Lung (tissue), 12 donors: ENCODE data around the gene BAHCC1. TPM values are rescaled to one million over a fixed set of nuclear protein-coding genes. Genes with fewer than 3 reads are reported as not detected.

Experiments used
- ATAC-seq: fragments of 200-7000 bp; cut with Tn5 transposase; one replicate; pipeline ENCODE4 v1.9.1; 2020; ENCODE audit warnings: moderate number of reproducible peaks; ENCODE audit not compliant: insufficient read depth, low FRiP score
- DNase-seq, 3 donors: peaks; one replicate each; pipeline ENCODE4 v3.0.0-alpha.2; 2013 to 2017
- H3K27ac ChIP-seq, 2 donors: one replicate each; pipeline ENCODE4 v1.5.1; 2013; ENCODE audit warnings: mild to moderate bottlenecking in 2 of 2, moderate library complexity in 2 of 2, control low read depth in 1 of 2, inconsistent platforms in 1 of 2, low read depth in 1 of 2, low read length in 1 of 2
- H3K27me3 ChIP-seq, 3 donors: one replicate each; pipeline ENCODE4 v1.5.1; 2013; ENCODE audit warnings: low read length in 2 of 3; ENCODE audit not compliant: control insufficient read depth in 3 of 3, insufficient read depth in 3 of 3
- H3K36me3 ChIP-seq, 4 donors: one replicate each; pipeline ENCODE4 v1.5.1; 2013; ENCODE audit warnings: low read length in 4 of 4, mild to moderate bottlenecking in 1 of 4, moderate library complexity in 1 of 4; ENCODE audit not compliant: control insufficient read depth in 4 of 4, insufficient read depth in 4 of 4
- H3K4me1 ChIP-seq, 5 donors: one replicate each; pipeline ENCODE4 v1.5.1; 2013; ENCODE audit warnings: low read length in 5 of 5, mild to moderate bottlenecking in 2 of 5, moderate library complexity in 1 of 5; ENCODE audit not compliant: control insufficient read depth in 5 of 5, insufficient read depth in 5 of 5
- H3K4me3 ChIP-seq: one replicate; pipeline ENCODE4 v1.5.1; 2013; ENCODE audit warnings: mild to moderate bottlenecking, control low read depth, moderate library complexity
- H3K9ac ChIP-seq, 2 donors: one replicate each; pipeline ENCODE4 v1.5.1; 2013; ENCODE audit warnings: low read length in 2 of 2, control low read depth in 1 of 2; ENCODE audit not compliant: insufficient read depth in 1 of 2
- H3K9me3 ChIP-seq, 4 donors: one replicate each; pipeline ENCODE4 v1.5.1; 2013; ENCODE audit warnings: low read length in 3 of 4, mild to moderate bottlenecking in 1 of 4, moderate library complexity in 1 of 4; ENCODE audit not compliant: control insufficient read depth in 4 of 4, insufficient read depth in 3 of 4
- WGBS, 2 donors: extraction: QIAGEN DNeasy Blood & Tissue Kit; methylation state at CpG; one replicate each; pipeline ENCODE4 v1.1.7; 2013; 5-methylcytosine and 5-hydroxymethylcytosine counted together
- polyA plus RNA-seq, 2 donors: library from polyadenylated mRNA; stranded (reverse); fragments of 200-250 nt; gene quantifications; one replicate each; pipeline ENCODE4 v1.2.1, GENCODE V29; 2013
- total RNA-seq, 2 donors: library from RNA; depleted of rRNA in 1 of 2; stranded (reverse); fragments of >200 nt in 1 of 2; gene quantifications; one replicate each; pipeline ENCODE4 v1.2.1, GENCODE V29; 2014 to 2021
- TF ChIP-seq, protein P1 (sequence below): IDR thresholded peaks from 2 replicates; pipeline ENCODE4 v1.5.1; 2012; ENCODE audit warnings: mild to moderate bottlenecking; ENCODE audit errors: control extremely low read depth, extremely low read depth
- donor health status: control.
- donor health status: control.
- donor health status: Bipolar disorder and iron deficiency.
- donor health status: healthy.
- donor health status: DM: yes; HTN: yes; CAD: no.

Gene BAHCC1
- total and polyA plus RNA-seq, 4 donors: 7.6 to 24.9 (median 17.5) TPM

DNA sequence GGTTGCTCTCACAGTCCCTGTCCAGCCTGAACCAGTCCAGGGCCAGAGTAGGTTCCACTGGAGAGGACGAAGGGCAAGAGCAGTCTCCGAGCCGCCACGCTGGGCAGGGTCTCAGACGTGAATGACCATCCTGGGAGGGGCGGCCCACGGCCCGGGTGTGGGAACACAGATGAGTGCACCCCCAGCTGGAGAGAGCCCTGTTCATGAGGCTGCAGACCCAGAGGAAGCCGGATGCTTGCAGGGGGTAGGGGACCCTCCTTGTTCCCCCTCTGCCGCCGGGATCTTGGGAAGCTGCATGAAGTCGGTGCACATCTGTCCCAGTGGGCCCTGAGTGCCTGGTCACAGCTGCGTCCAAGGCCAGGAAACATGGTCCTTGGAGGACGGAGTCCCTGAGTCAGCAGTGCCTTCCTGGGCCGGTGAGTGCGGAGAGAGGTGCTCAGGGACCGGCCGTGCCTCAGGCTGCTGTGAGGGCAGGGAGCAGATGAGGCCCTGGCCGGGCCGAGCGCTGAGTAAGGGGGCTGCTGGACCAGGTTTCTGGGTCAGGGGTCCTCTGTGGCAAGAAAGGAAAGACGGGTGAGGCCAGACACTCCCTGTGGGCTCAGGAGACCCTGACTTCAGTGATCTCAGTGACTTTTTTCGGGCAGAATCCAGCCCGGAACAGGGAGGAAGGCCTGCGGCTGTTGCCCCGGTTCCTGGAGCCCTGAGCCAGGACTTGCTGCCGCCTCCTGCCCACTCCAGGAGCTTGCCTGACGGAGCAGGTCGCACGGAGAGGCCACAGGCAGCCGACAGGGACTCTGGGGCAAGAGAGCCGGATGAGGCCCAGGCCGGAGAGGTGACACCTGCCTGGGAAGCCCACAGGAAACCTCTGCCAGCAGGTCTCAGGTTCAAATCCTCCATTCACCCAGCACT lies 71.6 kb downstream of the BAHCC1 start:
- DNase-seq: no peak
- H3K4me1 ChIP-seq: peaks cover 0 to 25% (median 0%) of the 10 kb centered on the region in 5 donors
- peaks cover 0 to 16% (median 4%) of the 10 kb centered on the region in 4 donors for H3K36me3 ChIP-seq
- no peak overlapping the region for H3K4me3 ChIP-seq
- H3K9me3 ChIP-seq: no peaks in the 10 kb centered on the region
- ATAC-seq: no peak
- no peak overlapping the region for H3K27ac ChIP-seq
- TF ChIP-seq, protein P1, sequence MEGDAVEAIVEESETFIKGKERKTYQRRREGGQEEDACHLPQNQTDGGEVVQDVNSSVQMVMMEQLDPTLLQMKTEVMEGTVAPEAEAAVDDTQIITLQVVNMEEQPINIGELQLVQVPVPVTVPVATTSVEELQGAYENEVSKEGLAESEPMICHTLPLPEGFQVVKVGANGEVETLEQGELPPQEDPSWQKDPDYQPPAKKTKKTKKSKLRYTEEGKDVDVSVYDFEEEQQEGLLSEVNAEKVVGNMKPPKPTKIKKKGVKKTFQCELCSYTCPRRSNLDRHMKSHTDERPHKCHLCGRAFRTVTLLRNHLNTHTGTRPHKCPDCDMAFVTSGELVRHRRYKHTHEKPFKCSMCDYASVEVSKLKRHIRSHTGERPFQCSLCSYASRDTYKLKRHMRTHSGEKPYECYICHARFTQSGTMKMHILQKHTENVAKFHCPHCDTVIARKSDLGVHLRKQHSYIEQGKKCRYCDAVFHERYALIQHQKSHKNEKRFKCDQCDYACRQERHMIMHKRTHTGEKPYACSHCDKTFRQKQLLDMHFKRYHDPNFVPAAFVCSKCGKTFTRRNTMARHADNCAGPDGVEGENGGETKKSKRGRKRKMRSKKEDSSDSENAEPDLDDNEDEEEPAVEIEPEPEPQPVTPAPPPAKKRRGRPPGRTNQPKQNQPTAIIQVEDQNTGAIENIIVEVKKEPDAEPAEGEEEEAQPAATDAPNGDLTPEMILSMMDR: no peak
- no peaks in the 10 kb centered on the region for H3K27me3 ChIP-seq
- WGBS, 2 donors: 89% methylated on average over 33 of the region's 33 CpGs
- no peak overlapping the region for H3K9ac ChIP-seq

DNA sequence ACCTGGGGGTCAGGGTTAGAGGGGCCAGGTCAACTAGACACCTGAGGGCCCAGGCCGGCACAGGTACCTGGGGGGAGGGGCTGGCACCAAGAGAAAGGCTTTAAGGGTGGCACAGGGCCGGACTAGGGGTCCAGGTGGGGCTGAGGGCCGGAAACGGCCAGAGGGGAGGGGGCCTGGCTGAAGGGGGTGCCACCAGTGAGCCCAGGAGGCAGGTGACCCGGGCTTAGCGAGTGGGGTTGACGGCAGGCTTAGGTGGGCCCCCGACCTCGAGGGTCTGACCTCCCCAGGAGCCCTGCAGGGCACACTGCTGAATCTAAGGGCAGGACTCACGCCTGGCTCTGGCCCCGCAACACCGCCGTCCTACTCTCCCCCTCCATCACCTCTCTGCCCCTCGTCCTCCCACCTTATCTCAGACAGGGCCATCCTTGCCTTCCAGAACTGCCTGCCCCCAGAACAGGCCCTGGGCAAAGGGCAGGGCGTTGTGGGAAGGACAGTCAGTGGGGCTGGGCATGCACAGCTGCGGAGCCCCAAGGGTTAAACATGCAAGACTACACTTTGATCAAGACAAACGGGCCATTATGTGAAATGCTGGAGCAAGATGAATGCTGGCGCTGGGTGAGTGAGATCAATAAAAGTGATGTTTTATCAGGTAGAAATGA lies 73.0 kb downstream of the BAHCC1 start:
- H3K9me3 ChIP-seq: no peaks in the 10 kb centered on the region
- WGBS, 2 donors: 84 to 89% methylated on average over 15 to 18 of the region's 18 CpGs

DNA sequence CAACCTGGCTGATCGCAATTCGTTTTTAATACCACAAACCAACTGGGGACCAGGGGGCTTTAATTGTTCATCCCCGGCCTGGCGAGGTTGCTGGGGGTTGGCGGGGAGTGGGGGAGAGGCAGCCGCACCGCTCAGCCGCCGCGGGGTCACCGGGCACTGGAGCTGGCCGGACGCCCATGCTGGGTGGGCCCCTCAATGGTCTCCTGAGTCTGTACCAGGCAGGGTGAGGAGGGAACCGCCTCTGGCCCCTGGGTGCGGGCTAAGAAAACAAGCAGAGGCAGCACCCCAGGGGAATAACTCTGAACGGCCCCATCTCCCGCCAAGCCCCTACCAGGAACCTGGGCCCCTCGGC lies 73.5 kb downstream of the BAHCC1 start:
- Histone ChIP-seq H3K9ac (no peak overlapping the region), H3K4me3 (no peak overlapping the region), H3K4me1 (peaks cover 0 to 25% (median 0%) of the 10 kb centered on the region in 5 donors), H3K36me3 (peaks cover 0 to 2% (median 0%) of the 10 kb centered on the region in 4 donors), H3K9me3 (no peaks in the 10 kb centered on the region), H3K27ac (no peak overlapping the region), H3K27me3 (no peaks in the 10 kb centered on the region)
- ATAC-seq (no peak), DNase-seq (no peak)
- TF ChIP-seq, protein P1: no peak
- 70 to 79% methylated on average over 18 of the region's 18 CpGs for WGBS, 2 donors

More for the DNA sequence above, 73.0 kb downstream of the BAHCC1 start:
- ATAC-seq: no peak
- Histone ChIP-seq H3K9ac (no peak overlapping the region), H3K4me1 (peaks cover 0 to 25% (median 0%) of the 10 kb centered on the region in 5 donors), H3K36me3 (peaks cover 0 to 5% (median 0%) of the 10 kb centered on the region in 4 donors), H3K27me3 (no peaks in the 10 kb centered on the region), H3K27ac (no peak overlapping the region), H3K4me3 (no peak overlapping the region)
- no peak for DNase-seq
- TF ChIP-seq, protein P1: no peak
